Hepatocyte (in vitro differentiated cells): Measurements from ENCODE around the gene PNMA5. TPM values are rescaled to one million over a fixed set of nuclear protein-coding genes. Genes with fewer than 3 reads are reported as not detected.
A peak's percentile ranks its signal among the peaks of the same experiment; 100 is the strongest.

Source experiments
- DNase-seq: peaks from one replicate; pipeline ENCODE4 v3.0.0-alpha.2; 2016; ENCODE audit warnings: low spot score
- H2AFZ ChIP-seq: fragments of 200-600 bp; sonication (generic); 2 replicates; pipeline ENCODE4 v1.6.0; 2016; ENCODE audit warnings: antibody characterized with exemption, mild to moderate bottlenecking
- H3K27ac ChIP-seq: fragments of 200-600 bp; sonication (generic); 2 replicates; pipeline ENCODE4 v1.5.1; 2016; ENCODE audit warnings: mild to moderate bottlenecking
- H3K27me3 ChIP-seq: fragments of 200-600 bp; sonication (generic); 2 replicates; pipeline ENCODE4 v1.6.1; 2016
- H3K36me3 ChIP-seq: fragments of 200-600 bp; sonication (generic); replicated peaks from 2 replicates; pipeline ENCODE4 v1.5.1; 2016; ENCODE audit warnings: low read depth; ENCODE audit not compliant: insufficient read depth
- H3K4me1 ChIP-seq: fragments of 200-600 bp; sonication (generic); 2 replicates; pipeline ENCODE4 v1.5.1; 2016; ENCODE audit warnings: mild to moderate bottlenecking, moderate library complexity; ENCODE audit not compliant: insufficient read depth
- H3K4me2 ChIP-seq: fragments of 200-600 bp; sonication (generic); 2 replicates; pipeline ENCODE4 v1.6.0; 2016
- H3K4me3 ChIP-seq: fragments of 200-600 bp; sonication (generic); 2 replicates; pipeline ENCODE4 v1.5.1; 2016; ENCODE audit warnings: mild to moderate bottlenecking
- H3K79me2 ChIP-seq: fragments of 200-600 bp; sonication (generic); 2 replicates; pipeline ENCODE4 v1.6.0; 2017; ENCODE audit warnings: mild to moderate bottlenecking
- H3K9me2 ChIP-seq: fragments of 200-600 bp; sonication (generic); replicated peaks from 2 replicates; pipeline ENCODE4 v1.6.0; 2017; ENCODE audit warnings: mild to moderate bottlenecking; ENCODE audit not compliant: insufficient read depth
- H3K9me3 ChIP-seq: fragments of 200-600 bp; sonication (generic); 2 replicates; pipeline ENCODE4 v1.5.1; 2016; ENCODE audit warnings: low read depth, mild to moderate bottlenecking
- H4K20me1 ChIP-seq: fragments of 200-600 bp; sonication (generic); 2 replicates; pipeline ENCODE4 v1.6.0; 2016; ENCODE audit warnings: mild to moderate bottlenecking; ENCODE audit not compliant: insufficient read depth, poor library complexity, severe bottlenecking
- EZH2 ChIP-seq: fragments of 200-600 bp; sonication (generic); IDR thresholded peaks from 2 replicates; pipeline ENCODE4 v1.6.1; 2016; ENCODE audit warnings: antibody characterized with exemption, mild to moderate bottlenecking, borderline replicate concordance
- EZH2phosphoT487 ChIP-seq: fragments of 200-600 bp; sonication (generic); IDR thresholded peaks from one replicate; pipeline ENCODE4 v1.6.1; 2018; ENCODE audit warnings: antibody characterized with exemption, mild to moderate bottlenecking, low read depth, moderate library complexity; ENCODE audit not compliant: unreplicated experiment, severe bottlenecking
- WGBS: methylation state at CpG from one replicate; pipeline ENCODE4 v1.1.6; 2016; ENCODE audit warnings: low lambda C conversion rate; ENCODE audit errors: missing lambda C conversion rate; 5-methylcytosine and 5-hydroxymethylcytosine counted together
- polyA plus RNA-seq: library from polyadenylated mRNA; unstranded; fragments of >200 nt; fragmentation: Nextera tagmentation; extraction: Ambion mirVana; gene quantifications from 2 replicates; pipeline ENCODE4 v1.2.1, GENCODE V29; 2016
- total RNA-seq: library from RNA; depleted of rRNA; stranded (reverse); fragments of >200 nt; gene quantifications from 2 replicates; pipeline ENCODE4 v1.2.3, GENCODE V29; 2014
- TF ChIP-seq, protein P1 (sequence below): fragments of 200-600 bp; sonication (generic); IDR thresholded peaks from 2 replicates; pipeline ENCODE4 v1.5.1; 2016; ENCODE audit warnings: antibody characterized with exemption, mild to moderate bottlenecking; ENCODE audit not compliant: poor library complexity

Gene PNMA5
- total and polyA plus RNA-seq, 2 experiments from 2014 or later: 0.07 TPM; not detected in 1

DNA sequence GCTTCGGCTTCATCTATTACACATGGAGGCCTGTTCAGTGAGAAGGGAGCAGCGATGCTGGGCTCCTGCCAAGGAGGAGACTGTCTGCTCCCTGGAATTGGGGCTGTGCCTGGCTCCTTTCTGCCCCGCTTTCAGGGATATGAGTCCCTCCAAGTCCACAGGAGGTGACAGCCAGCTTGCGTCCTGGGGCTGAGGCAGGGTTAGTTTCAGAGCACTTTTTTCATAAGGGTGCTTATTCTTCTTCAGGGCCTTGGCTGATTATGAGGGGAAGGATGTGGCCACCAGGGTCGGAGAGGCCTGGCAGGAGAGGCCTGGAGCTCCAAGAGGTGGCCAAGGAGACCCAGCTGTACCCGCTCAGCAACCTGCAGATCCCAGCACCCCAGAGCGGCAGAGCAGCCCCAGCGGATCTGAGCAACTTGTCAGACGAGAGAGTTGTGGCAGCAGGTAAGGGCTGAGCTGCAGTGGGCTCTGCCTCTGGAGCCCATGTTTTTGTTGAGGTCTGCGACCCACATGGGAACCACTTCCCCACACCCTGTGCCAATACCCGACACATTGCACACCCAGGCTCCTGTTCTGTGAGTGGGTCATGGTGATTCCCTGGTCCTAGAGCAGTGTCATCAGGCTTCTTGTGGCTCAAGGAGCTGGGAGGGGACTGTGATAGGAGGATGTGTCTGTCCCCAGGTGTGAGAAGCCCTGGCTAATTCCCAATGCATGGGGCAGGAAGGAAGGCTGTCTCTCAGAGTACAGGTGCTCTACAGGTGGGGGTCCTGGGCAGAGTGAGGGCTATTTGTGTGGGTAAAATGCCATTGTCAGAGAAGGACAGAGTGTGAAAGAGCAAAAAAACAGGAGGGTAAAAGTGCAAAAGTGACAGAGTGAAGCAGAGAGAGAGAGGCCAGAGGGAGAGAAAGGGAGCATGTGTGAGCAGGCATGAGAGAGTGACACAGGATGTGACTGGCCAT is 48.6 kb downstream of the PNMA5 start:
- Histone ChIP-seq H3K27ac (no peak overlapping the region), H3K36me3 (no peaks in the 10 kb centered on the region), H4K20me1 (no peaks in the 10 kb centered on the region), H3K4me1 (no peaks in the 10 kb centered on the region), H3K79me2 (no peaks in the 10 kb centered on the region), H3K4me3 (no peak overlapping the region), H3K27me3 (no peaks in the 10 kb centered on the region), H3K4me2 (no peak overlapping the region), H3K9me3 (no peaks in the 10 kb centered on the region), H3K9me2 (no peaks in the 10 kb centered on the region), H2AFZ (no peak overlapping the region)
- TF ChIP-seq EZH2 (no peak), EZH2phosphoT487 (no peak)
- TF ChIP-seq, protein P1, sequence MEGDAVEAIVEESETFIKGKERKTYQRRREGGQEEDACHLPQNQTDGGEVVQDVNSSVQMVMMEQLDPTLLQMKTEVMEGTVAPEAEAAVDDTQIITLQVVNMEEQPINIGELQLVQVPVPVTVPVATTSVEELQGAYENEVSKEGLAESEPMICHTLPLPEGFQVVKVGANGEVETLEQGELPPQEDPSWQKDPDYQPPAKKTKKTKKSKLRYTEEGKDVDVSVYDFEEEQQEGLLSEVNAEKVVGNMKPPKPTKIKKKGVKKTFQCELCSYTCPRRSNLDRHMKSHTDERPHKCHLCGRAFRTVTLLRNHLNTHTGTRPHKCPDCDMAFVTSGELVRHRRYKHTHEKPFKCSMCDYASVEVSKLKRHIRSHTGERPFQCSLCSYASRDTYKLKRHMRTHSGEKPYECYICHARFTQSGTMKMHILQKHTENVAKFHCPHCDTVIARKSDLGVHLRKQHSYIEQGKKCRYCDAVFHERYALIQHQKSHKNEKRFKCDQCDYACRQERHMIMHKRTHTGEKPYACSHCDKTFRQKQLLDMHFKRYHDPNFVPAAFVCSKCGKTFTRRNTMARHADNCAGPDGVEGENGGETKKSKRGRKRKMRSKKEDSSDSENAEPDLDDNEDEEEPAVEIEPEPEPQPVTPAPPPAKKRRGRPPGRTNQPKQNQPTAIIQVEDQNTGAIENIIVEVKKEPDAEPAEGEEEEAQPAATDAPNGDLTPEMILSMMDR: no peak
- 88% methylated on average over 11 of the region's 11 CpGs for WGBS
- no peak for DNase-seq

DNA sequence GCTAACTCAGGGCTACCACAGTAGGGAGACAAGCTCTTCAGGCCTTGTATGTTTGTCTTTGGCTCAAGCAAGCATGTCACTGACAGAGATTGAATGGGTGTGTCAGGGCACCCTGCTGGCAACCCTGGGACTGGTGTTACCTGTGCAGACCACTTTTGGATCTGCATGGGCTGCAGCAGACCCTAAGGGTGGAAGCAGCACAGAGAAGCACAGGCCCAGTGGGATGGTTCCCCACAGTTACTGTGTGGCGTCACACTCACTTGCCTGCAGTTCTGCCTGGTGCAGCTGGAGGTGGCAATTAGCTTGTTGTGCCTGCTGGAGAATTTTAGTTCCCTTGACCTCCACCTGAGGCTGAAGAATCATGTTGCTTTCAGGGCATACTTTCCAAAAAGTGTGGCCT is 50.1 kb downstream of the PNMA5 start:
- no peaks in the 10 kb centered on the region for H3K9me3 ChIP-seq
- no peaks in the 10 kb centered on the region for H3K27me3 ChIP-seq
- DNase-seq: no peak
- no peaks in the 10 kb centered on the region for H3K9me2 ChIP-seq
- H3K79me2 ChIP-seq: no peaks in the 10 kb centered on the region
- no peak overlapping the region for H3K27ac ChIP-seq
- H2AFZ ChIP-seq: no peak overlapping the region
- TF ChIP-seq EZH2: no peak
- TF ChIP-seq EZH2phosphoT487: no peak
- TF ChIP-seq, protein P1: no peak
- 82% methylated on average over 1 of the region's 1 CpG for WGBS
- no peak overlapping the region for H3K4me2 ChIP-seq
- no peaks in the 10 kb centered on the region for H3K4me1 ChIP-seq
- no peaks in the 10 kb centered on the region for H4K20me1 ChIP-seq
- no peaks in the 10 kb centered on the region for H3K36me3 ChIP-seq
- H3K4me3 ChIP-seq: no peak overlapping the region

DNA sequence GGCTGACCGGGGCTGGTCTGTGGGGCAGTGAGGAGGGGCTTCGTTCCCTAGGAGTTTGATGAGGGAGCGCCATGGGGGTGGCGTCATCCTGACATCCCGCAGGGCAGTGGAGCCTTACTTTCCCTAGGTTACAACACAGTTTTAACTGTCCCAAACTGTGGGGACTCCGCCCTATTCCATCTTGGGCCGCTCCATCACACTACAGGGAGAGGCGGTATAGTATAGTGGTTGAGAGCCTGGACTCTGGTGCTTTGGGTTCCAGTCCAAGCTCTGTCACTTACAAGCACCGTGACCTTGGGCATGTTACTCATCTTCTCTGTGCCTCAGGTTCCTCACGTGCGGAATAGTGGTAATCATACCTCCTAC is 51.9 kb downstream of the PNMA5 start:
- Histone ChIP-seq H3K4me2 (peak overlapping the region; percentile 80), H4K20me1 (no peaks in the 10 kb centered on the region), H3K9me3 (no peaks in the 10 kb centered on the region), H3K36me3 (no peaks in the 10 kb centered on the region), H3K27me3 (no peaks in the 10 kb centered on the region), H3K4me3 (no peak overlapping the region), H3K79me2 (no peaks in the 10 kb centered on the region), H3K9me2 (no peaks in the 10 kb centered on the region), H2AFZ (peak overlapping the region; percentile 74), H3K27ac (peak overlapping the region; percentile 72), H3K4me1 (no peaks in the 10 kb centered on the region)
- WGBS: 72% methylated on average over 10 of the region's 11 CpGs
- no peak for TF ChIP-seq EZH2phosphoT487
- no peak for DNase-seq

DNA sequence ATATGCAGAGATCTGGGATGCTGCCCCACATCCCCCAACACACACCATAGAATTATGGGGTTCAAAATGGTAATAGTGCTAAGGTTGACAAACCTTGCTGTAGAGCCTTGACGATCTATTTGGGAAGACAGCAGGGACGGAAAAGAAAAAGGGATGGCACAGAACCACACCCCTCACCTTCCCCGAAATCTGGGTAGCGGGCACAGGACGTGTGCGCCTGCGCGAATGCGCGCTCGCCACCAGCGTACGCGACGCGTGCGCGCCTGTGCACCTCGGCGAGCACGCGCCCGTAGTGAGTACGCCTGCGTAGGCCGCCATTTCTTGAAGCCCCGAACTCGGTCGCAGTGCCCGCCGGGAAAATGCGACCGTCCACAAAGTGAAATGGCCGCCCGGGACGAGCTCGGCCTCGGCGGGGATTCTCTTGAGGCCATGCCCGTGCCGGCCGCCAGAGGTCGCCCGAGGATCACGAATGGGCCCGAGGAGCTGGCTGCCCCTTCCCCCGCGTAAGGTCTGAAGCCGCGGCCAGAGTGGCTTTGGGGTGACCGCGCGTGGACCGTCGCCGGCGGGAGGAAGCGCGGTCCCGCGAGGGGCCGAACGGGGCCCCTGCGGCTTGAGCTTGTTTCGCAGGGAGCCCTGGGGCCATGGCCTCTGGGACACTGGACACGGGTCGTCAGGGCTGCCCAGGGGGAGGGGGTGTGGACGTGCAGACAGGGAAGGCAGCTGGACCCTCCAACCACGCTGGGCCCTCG is 52.4 kb downstream of the PNMA5 start:
- no peaks in the 10 kb centered on the region for H3K79me2 ChIP-seq
- H3K9me3 ChIP-seq: no peaks in the 10 kb centered on the region
- no peak overlapping the region for H3K4me3 ChIP-seq
- H3K9me2 ChIP-seq: no peaks in the 10 kb centered on the region
- TF ChIP-seq EZH2phosphoT487: no peak
- TF ChIP-seq, protein P1: peak; percentile 70
- H3K27me3 ChIP-seq: no peaks in the 10 kb centered on the region
- H3K36me3 ChIP-seq: no peaks in the 10 kb centered on the region
- H3K4me2 ChIP-seq: peak overlapping the region; percentile 80
- peak overlapping the region; percentile 72 for H3K27ac ChIP-seq
- 24% methylated on average over 63 of the region's 70 CpGs for WGBS
- H3K4me1 ChIP-seq: no peaks in the 10 kb centered on the region
- no peaks in the 10 kb centered on the region for H4K20me1 ChIP-seq
- DNase-seq: peak; percentile 95
- H2AFZ ChIP-seq: peak overlapping the region; percentile 74
